PC-9 (cell line): Measurements from ENCODE around the gene TLR4. TPM values are rescaled to one million over a fixed set of nuclear protein-coding genes. Genes with fewer than 3 reads are reported as not detected.

ENCODE experiments used
- BruUV-seq: library from RNA; stranded (reverse); fragments of 400-500 nt; replicated peaks from 2 replicates; lab custom pipeline; 2021; lab: Mats Ljungman, UMichigan
- CTCF ChIA-PET: fragments of 300-600 bp; sonication (Branson Sonifier 250); formaldehyde crosslinking; loops from one replicate; lab custom pipeline; 2022; ENCODE audit warnings: antibody characterized with exemption; lab: Charles Lee
- POLR2A ChIA-PET: fragments of 300-600 bp; sonication (Branson Sonifier 250); formaldehyde crosslinking; loops from one replicate; lab custom pipeline; 2022; ENCODE audit warnings: antibody characterized with exemption; ENCODE audit not compliant: unreplicated experiment; lab: Charles Lee
- DNase-seq, 2 experiments: peaks; one replicate each; pipeline versions ENCODE4 v3.0.0 to v3.0.0-alpha.2; 2015 to 2022; ENCODE audit warnings: mixed read lengths in 1 of 2
- H2AFZ ChIP-seq: fragments of 200-600 bp; sonication (generic); 2 replicates; pipeline ENCODE4 v1.8.1; 2017; ENCODE audit warnings: antibody characterized with exemption
- H3F3A ChIP-seq: fragments of 200-600 bp; sonication (generic); 2 replicates; pipeline ENCODE4 v1.8.1; 2017; ENCODE audit warnings: antibody characterized with exemption, mild to moderate bottlenecking, low read depth; ENCODE audit not compliant: insufficient read depth
- H3K27ac ChIP-seq: fragments of 200-600 bp; sonication (generic); 2 replicates; pipeline ENCODE4 v1.6.1; 2016; ENCODE audit warnings: mixed run types
- H3K27me3 ChIP-seq: fragments of 200-600 bp; sonication (generic); 2 replicates; pipeline ENCODE4 v1.6.1; 2016; ENCODE audit warnings: low read depth, mixed run types; ENCODE audit not compliant: insufficient read depth
- H3K36me3 ChIP-seq: fragments of 200-600 bp; sonication (generic); 2 replicates; pipeline ENCODE4 v1.6.1; 2016; ENCODE audit warnings: low read depth, mixed run types
- H3K4me1 ChIP-seq: fragments of 200-600 bp; sonication (generic); replicated peaks from 2 replicates; pipeline ENCODE4 v1.6.1; 2016; ENCODE audit warnings: mixed run types; ENCODE audit not compliant: insufficient read depth
- H3K4me2 ChIP-seq: fragments of 200-600 bp; sonication (generic); 2 replicates; pipeline ENCODE4 v1.6.1; 2017; ENCODE audit warnings: mixed run types
- H3K4me3 ChIP-seq: fragments of 200-600 bp; sonication (generic); 2 replicates; pipeline ENCODE4 v1.6.1; 2016; ENCODE audit warnings: mixed run types
- H3K79me2 ChIP-seq: fragments of 200-600 bp; sonication (generic); 2 replicates; pipeline ENCODE4 v1.6.1; 2017; ENCODE audit warnings: low read depth, mixed run types
- H3K9me2 ChIP-seq: fragments of 200-600 bp; sonication (generic); 2 replicates; pipeline ENCODE4 v1.8.1; 2017; ENCODE audit warnings: mild to moderate bottlenecking; ENCODE audit not compliant: insufficient read depth
- H3K9me3 ChIP-seq: fragments of 200-600 bp; sonication (generic); 2 replicates; pipeline ENCODE4 v1.8.1; 2016; ENCODE audit warnings: low read depth; ENCODE audit not compliant: insufficient read depth
- H4K20me1 ChIP-seq: fragments of 200-600 bp; sonication (generic); 2 replicates; pipeline ENCODE4 v1.8.1; 2017; ENCODE audit not compliant: insufficient read depth
- CTCF ChIP-seq: fragments of 200-600 bp; sonication (generic); conservative IDR thresholded peaks from 2 replicates; pipeline ENCODE4 v1.6.1; 2017; ENCODE audit warnings: mixed run types, antibody characterized with exemption, mild to moderate bottlenecking, moderate library complexity
- EZH2 ChIP-seq: fragments of 200-600 bp; sonication (generic); IDR thresholded peaks from 2 replicates; pipeline ENCODE4 v1.8.0; 2017; ENCODE audit warnings: antibody characterized with exemption, low read depth
- intact Hi-C: fragments of 100-400 bp; cut with micrococcal nuclease; formaldehyde crosslinking; loops from one replicate; pipeline ENCODE4 v1.10.0; 2022; ENCODE audit not compliant: unreplicated experiment
- total RNA-seq: library from RNA; stranded (reverse); gene quantifications from 2 replicates; pipeline ENCODE4 v1.2.3, GENCODE V29; 2021

Gene TLR4
- total RNA-seq, 1 experiment from 2014 or later = 0.55 TPM

- H3F3A ChIP-seq = no peaks in the 10 kb centered on the region
- no peaks in the 10 kb centered on the region for H3K9me3 ChIP-seq
- CTCF ChIA-PET = no interaction called here
- no peaks in the 10 kb centered on the region for H3K79me2 ChIP-seq
- no peak overlapping the region for H3K27ac ChIP-seq
- no TSS peak for BruUV-seq
- no peak for DNase-seq
- H3K36me3 ChIP-seq = no peaks in the 10 kb centered on the region
- intact Hi-C loops = no loop called here
- TF ChIP-seq CTCF (no peak), EZH2 (no peak)
- no peaks in the 10 kb centered on the region for H3K4me1 ChIP-seq
- H3K9me2 ChIP-seq = no peaks in the 10 kb centered on the region
- no peaks in the 10 kb centered on the region for H4K20me1 ChIP-seq
- H3K27me3 ChIP-seq = no peaks in the 10 kb centered on the region
- H2AFZ ChIP-seq = no peak overlapping the region
- no peak overlapping the region for H3K4me3 ChIP-seq
- H3K4me2 ChIP-seq = no peak overlapping the region
- POLR2A ChIA-PET = no interaction called here
Measured at GRCh38 chr9:117729375-117729774, 25.2 kb downstream of the TLR4 start.

DNA sequence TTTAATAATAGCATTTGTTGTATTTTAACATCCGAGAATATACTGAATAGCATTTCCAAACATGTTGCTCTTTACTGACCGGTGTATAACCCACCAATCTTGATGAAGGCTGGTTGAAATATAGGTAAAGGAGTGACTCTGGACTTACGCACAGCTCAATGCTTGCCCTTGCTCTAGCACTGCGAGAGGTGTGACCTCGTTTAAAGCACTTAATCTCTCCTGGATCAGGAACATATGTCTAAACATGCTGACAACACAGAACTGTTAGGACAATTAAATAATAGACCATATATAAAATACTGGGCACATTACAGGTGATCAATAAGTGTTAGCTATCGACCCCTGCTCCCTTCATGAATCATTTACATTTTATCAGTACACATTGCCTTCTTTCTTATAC is 28.3 kb downstream of the TLR4 start:
- ChIA-PET POLR2A (no interaction called here), CTCF (no interaction called here)
- Histone ChIP-seq H3K4me1 (no peaks in the 10 kb centered on the region; the same call in 1 of the 2 replicates), H3K9me2 (no peaks in the 10 kb centered on the region), H3K4me2 (no peak overlapping the region), H3K27me3 (no peaks in the 10 kb centered on the region), H3K4me3 (no peak overlapping the region), H3K79me2 (no peaks in the 10 kb centered on the region), H3F3A (no peaks in the 10 kb centered on the region), H3K9me3 (no peaks in the 10 kb centered on the region), H2AFZ (no peak overlapping the region), H4K20me1 (no peaks in the 10 kb centered on the region), H3K36me3 (no peaks in the 10 kb centered on the region), H3K27ac (no peak overlapping the region)
- no peak for DNase-seq
- no peak for TF ChIP-seq CTCF
- TF ChIP-seq EZH2 = no peak
- BruUV-seq = no TSS peak
- intact Hi-C loops = no loop called here

- H3K27ac ChIP-seq = no peak overlapping the region
- H3K36me3 ChIP-seq = no peaks in the 10 kb centered on the region
- no peaks in the 10 kb centered on the region; the same call in 1 of the 2 replicates for H3K4me1 ChIP-seq
- no peak for TF ChIP-seq EZH2
- TF ChIP-seq CTCF = no peak
- no peak overlapping the region for H3K4me3 ChIP-seq
- H3K27me3 ChIP-seq = no peaks in the 10 kb centered on the region
- ChIA-PET CTCF (no interaction called here), POLR2A (no interaction called here)
- no peaks in the 10 kb centered on the region for H3F3A ChIP-seq
- H2AFZ ChIP-seq = no peak overlapping the region
- no peaks in the 10 kb centered on the region for H3K79me2 ChIP-seq
- no peaks in the 10 kb centered on the region for H3K9me3 ChIP-seq
- BruUV-seq = no TSS peak
- intact Hi-C loops = no loop called here
- no peaks in the 10 kb centered on the region for H4K20me1 ChIP-seq
- H3K9me2 ChIP-seq = no peaks in the 10 kb centered on the region
- DNase-seq = no peak
- no peak overlapping the region for H3K4me2 ChIP-seq
Measured at GRCh38 chr9:117733465-117733864, 29.3 kb downstream of the TLR4 start.
